Liver (tissue), 9 donors: Measurements from ENCODE around the gene OASL. TPM values are rescaled to one million over a fixed set of nuclear protein-coding genes. Genes with fewer than 3 reads are reported as not detected.

Source experiments
- DNase-seq: peaks from one replicate; pipeline ENCODE4 v3.0.0-alpha.2; 2017; ENCODE audit warnings: low spot score
- H3K27ac ChIP-seq, 2 donors: one replicate each; pipeline ENCODE4 v1.7.0; 2013; ENCODE audit warnings: inconsistent platforms in 2 of 2, low read length in 2 of 2, control low read depth in 1 of 2, low read depth in 1 of 2, mild to moderate bottlenecking in 1 of 2
- H3K27me3 ChIP-seq, 4 donors: one replicate each; pipeline versions ENCODE4 v1.6.1 to v1.7.0; 2013; ENCODE audit warnings: low read length in 3 of 4, inconsistent platforms in 1 of 4, mild to moderate bottlenecking in 1 of 4, moderate library complexity in 1 of 4; ENCODE audit not compliant: control insufficient read depth in 4 of 4, insufficient read depth in 4 of 4
- H3K36me3 ChIP-seq, 4 donors: one replicate each; pipeline versions ENCODE4 v1.6.1 to v1.7.0; 2013; ENCODE audit warnings: low read length in 3 of 4, mild to moderate bottlenecking in 3 of 4, low read depth in 1 of 4, moderate library complexity in 1 of 4; ENCODE audit not compliant: control insufficient read depth in 4 of 4, insufficient read depth in 3 of 4
- H3K4me1 ChIP-seq, 4 donors: one replicate each; pipeline versions ENCODE4 v1.6.1 to v1.7.0; 2013; ENCODE audit warnings: low read length in 3 of 4, mild to moderate bottlenecking in 3 of 4, moderate library complexity in 1 of 4; ENCODE audit not compliant: control insufficient read depth in 4 of 4, insufficient read depth in 4 of 4
- H3K4me3 ChIP-seq, 3 donors: one replicate each; pipeline versions ENCODE4 v1.6.1 to v1.7.0; 2013; ENCODE audit warnings: low read length in 3 of 3, control low read depth in 1 of 3, low read depth in 1 of 3, mild to moderate bottlenecking in 1 of 3
- H3K9ac ChIP-seq, 2 donors: one replicate each; pipeline ENCODE4 v1.7.0; 2013; ENCODE audit warnings: low read length in 2 of 2, mild to moderate bottlenecking in 2 of 2, moderate library complexity in 2 of 2, control low read depth in 1 of 2, low read depth in 1 of 2
- H3K9me3 ChIP-seq, 4 donors: one replicate each; pipeline versions ENCODE4 v1.6.1 to v1.7.0; 2013; ENCODE audit warnings: low read length in 3 of 4; ENCODE audit not compliant: control insufficient read depth in 4 of 4
- ATF3 ChIP-seq: IDR thresholded peaks from 2 replicates; pipeline ENCODE4 v1.6.1; 2016; ENCODE audit warnings: antibody characterized with exemption
- FOXA1 ChIP-seq: IDR thresholded peaks from 2 replicates; pipeline ENCODE4 v1.6.1; 2016; ENCODE audit warnings: antibody characterized with exemption
- FOXA2 ChIP-seq: IDR thresholded peaks from 2 replicates; pipeline ENCODE4 v1.6.1; 2016; ENCODE audit warnings: antibody characterized with exemption
- GABPA ChIP-seq, 2 donors: IDR thresholded peaks in 1 of 2; conservative IDR thresholded peaks in 1 of 2; 2 replicates each; pipeline ENCODE4 v1.6.1; 2016; ENCODE audit warnings: antibody characterized with exemption in 2 of 2, mild to moderate bottlenecking in 1 of 2, moderate library complexity in 1 of 2
- HNF4A ChIP-seq, 2 donors: conservative IDR thresholded peaks; 2 replicates each; pipeline ENCODE4 v1.6.1; 2016; ENCODE audit warnings: antibody characterized with exemption in 2 of 2, mild to moderate bottlenecking in 2 of 2
- HNF4G ChIP-seq: IDR thresholded peaks from 2 replicates; pipeline ENCODE4 v1.6.1; 2016; ENCODE audit warnings: antibody characterized with exemption
- JUND ChIP-seq, 2 donors: IDR thresholded peaks; 2 replicates each; pipeline ENCODE4 v1.6.1; 2016; ENCODE audit warnings: antibody characterized with exemption in 2 of 2
- MAX ChIP-seq: IDR thresholded peaks from 2 replicates; pipeline ENCODE4 v1.6.1; 2016; ENCODE audit warnings: antibody characterized with exemption
- NR2F2 ChIP-seq: IDR thresholded peaks from 2 replicates; pipeline ENCODE4 v1.6.1; 2016; ENCODE audit warnings: antibody characterized with exemption
- RAD21 ChIP-seq, 2 donors: IDR thresholded peaks; 2 replicates each; pipeline ENCODE4 v1.6.1; 2016; ENCODE audit warnings: antibody characterized with exemption in 2 of 2, mild to moderate bottlenecking in 2 of 2
- REST ChIP-seq: IDR thresholded peaks from 2 replicates; pipeline ENCODE4 v1.6.1; 2016; ENCODE audit warnings: antibody characterized with exemption, mild to moderate bottlenecking
- SP1 ChIP-seq: IDR thresholded peaks from 2 replicates; pipeline ENCODE4 v1.6.1; 2018; ENCODE audit warnings: antibody characterized with exemption, mild to moderate bottlenecking
- TAF1 ChIP-seq: conservative IDR thresholded peaks from 2 replicates; pipeline ENCODE4 v1.6.1; 2016; ENCODE audit warnings: antibody characterized with exemption, mild to moderate bottlenecking
- ZBTB33 ChIP-seq: IDR thresholded peaks from 2 replicates; pipeline ENCODE4 v1.6.1; 2016; ENCODE audit warnings: antibody characterized with exemption
- WGBS: extraction: QIAGEN DNeasy Blood & Tissue Kit; methylation state at CpG from one replicate; pipeline ENCODE4 v1.1.7; 2013; 5-methylcytosine and 5-hydroxymethylcytosine counted together
- polyA plus RNA-seq, 2 donors: library from polyadenylated mRNA; stranded (reverse) in 1 of 2; unstranded in 1 of 2; fragments of 200-250 nt in 1 of 2; fragments of >200 nt in 1 of 2; fragmentation: Nextera tagmentation in 1 of 2; extraction: Ambion mirVana in 1 of 2; gene quantifications; one replicate each; pipeline versions ENCODE4 v1.2.1 to v1.2.3, GENCODE V29; 2013 to 2015
- total RNA-seq, 2 donors: library from RNA; depleted of rRNA; stranded (reverse); fragments of >200 nt; gene quantifications; one replicate each; pipeline ENCODE4 v1.2.3, GENCODE V29; 2014
- TF ChIP-seq, protein P1 (sequence below): fragments of 150-350 bp; IDR thresholded peaks from 2 replicates; pipeline ENCODE4 v1.5.1; 2017; ENCODE audit warnings: improper control_type of control experiment, low read depth, low read length; ENCODE audit not compliant: missing input control
- donor health status: healthy.
- donor health status: healthy.
- donor health status: healthy.
- donor health status: healthy.
- donor health status: healthy.

OASL gene
- total and polyA plus RNA-seq, 4 donors: 0.89 to 4.5 (median 3.1) TPM

GRCh38 chr12:121085069-121085468, 46.0 kb upstream of the OASL start:
- Histone ChIP-seq H3K27ac (no peak overlapping the region), H3K9ac (no peak overlapping the region), H3K9me3 (no peaks in the 10 kb centered on the region), H3K4me1 (peaks cover 0 to 1% (median 0%) of the 10 kb centered on the region in 4 donors), H3K27me3 (no peaks in the 10 kb centered on the region), H3K36me3 (no peaks in the 10 kb centered on the region), H3K4me3 (no peak overlapping the region)
- 89% methylated on average over 4 of the region's 4 CpGs for WGBS
- no peak for DNase-seq
- TF ChIP-seq ATF3: no peak
- TF ChIP-seq SP1: no peak
- TF ChIP-seq NR2F2: no peak
- TF ChIP-seq ZBTB33: no peak
- no peak for TF ChIP-seq TAF1
- TF ChIP-seq RAD21 (IDR thresholded peaks at IDR 0.05): no peak
- no peak for TF ChIP-seq FOXA2
- TF ChIP-seq, protein P1, sequence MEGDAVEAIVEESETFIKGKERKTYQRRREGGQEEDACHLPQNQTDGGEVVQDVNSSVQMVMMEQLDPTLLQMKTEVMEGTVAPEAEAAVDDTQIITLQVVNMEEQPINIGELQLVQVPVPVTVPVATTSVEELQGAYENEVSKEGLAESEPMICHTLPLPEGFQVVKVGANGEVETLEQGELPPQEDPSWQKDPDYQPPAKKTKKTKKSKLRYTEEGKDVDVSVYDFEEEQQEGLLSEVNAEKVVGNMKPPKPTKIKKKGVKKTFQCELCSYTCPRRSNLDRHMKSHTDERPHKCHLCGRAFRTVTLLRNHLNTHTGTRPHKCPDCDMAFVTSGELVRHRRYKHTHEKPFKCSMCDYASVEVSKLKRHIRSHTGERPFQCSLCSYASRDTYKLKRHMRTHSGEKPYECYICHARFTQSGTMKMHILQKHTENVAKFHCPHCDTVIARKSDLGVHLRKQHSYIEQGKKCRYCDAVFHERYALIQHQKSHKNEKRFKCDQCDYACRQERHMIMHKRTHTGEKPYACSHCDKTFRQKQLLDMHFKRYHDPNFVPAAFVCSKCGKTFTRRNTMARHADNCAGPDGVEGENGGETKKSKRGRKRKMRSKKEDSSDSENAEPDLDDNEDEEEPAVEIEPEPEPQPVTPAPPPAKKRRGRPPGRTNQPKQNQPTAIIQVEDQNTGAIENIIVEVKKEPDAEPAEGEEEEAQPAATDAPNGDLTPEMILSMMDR: no peak
- no peak for TF ChIP-seq HNF4A (conservative IDR thresholded peaks at IDR 0.05)
- TF ChIP-seq FOXA1: no peak
- TF ChIP-seq GABPA (IDR thresholded peaks at IDR 0.05 in 1 of 2, conservative IDR thresholded peaks at IDR 0.05 in 1 of 2): no peak
- TF ChIP-seq REST: no peak
- no peak for TF ChIP-seq MAX

DNA sequence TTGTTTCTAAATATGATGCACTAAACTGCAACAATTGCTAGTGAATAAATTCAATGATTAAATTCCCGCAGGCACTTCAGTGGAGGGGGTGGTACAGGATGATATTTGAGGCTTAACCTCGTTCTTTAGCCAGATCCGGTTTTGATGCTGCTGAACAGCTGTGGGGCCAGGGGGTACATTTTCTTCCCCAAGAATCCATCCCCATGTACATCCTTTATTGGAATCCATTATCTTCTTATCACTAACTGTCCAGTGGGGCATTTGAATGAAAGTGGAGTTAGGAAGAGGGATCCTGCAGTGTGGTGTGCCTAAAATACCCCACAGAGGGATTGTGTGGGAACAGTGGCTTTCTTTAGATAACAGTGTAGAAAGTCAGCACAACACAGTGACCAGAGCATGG, 45.2 kb upstream of the OASL start:
- WGBS: 85% methylated on average over 3 of the region's 3 CpGs
- Histone ChIP-seq H3K27ac (no peak overlapping the region), H3K9ac (no peak overlapping the region)
- TF ChIP-seq REST (no peak), ZBTB33 (no peak), MAX (no peak), HNF4G (no peak), JUND (IDR thresholded peaks at IDR 0.05) (no peak), ATF3 (no peak), TAF1 (no peak), NR2F2 (no peak), FOXA1 (no peak), FOXA2 (no peak)

More for the DNA sequence above, 45.2 kb upstream of the OASL start:
- Histone ChIP-seq H3K9me3 (no peaks in the 10 kb centered on the region), H3K36me3 (no peaks in the 10 kb centered on the region), H3K4me3 (no peak overlapping the region), H3K27me3 (no peaks in the 10 kb centered on the region), H3K4me1 (peaks cover 0 to 1% (median 0%) of the 10 kb centered on the region in 4 donors)
- no peak for DNase-seq
